Testis (tissue), 2 donors: ENCODE results near the gene RBFOX1.

Source experiments
- POLR2A ChIP-seq: fragments of 450-650 bp; IDR thresholded peaks from one replicate; pipeline ENCODE4 v1.6.1; 2017; ENCODE audit warnings: antibody characterized with exemption, mild to moderate bottlenecking, moderate library complexity
- TF ChIP-seq, protein P1 (sequence below), 3 experiments: fragments of 450-650 bp in 2 of 3; fragments of 200-600 bp in 1 of 3; sonication (generic) in 1 of 3; IDR thresholded peaks; one replicate each; pipeline ENCODE4 v1.5.1; 2016 to 2019; ENCODE audit warnings: antibody characterized with exemption in 3 of 3, mild to moderate bottlenecking in 2 of 3, moderate library complexity in 1 of 3

DNA sequence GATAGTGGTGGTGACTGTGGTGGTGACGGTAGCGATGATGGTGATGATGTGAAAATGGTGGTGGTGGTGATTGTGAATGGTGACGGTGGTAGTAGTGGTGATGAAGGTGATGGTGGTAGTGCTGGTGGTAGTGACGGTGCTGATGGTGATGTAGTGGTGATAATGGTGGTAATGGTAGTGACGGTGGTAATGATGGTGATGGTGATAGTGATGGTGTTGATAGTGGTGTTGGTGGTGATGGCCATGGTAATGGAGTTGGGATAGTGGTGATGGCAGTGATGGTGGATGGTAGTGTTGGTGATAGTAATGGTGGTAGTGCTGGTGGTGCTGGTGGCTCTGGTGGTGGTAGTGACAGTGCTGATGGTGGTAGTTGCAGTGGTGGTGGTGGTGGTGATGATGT is 14.7 kb upstream of the RBFOX1 start:
- TF ChIP-seq, protein P1, sequence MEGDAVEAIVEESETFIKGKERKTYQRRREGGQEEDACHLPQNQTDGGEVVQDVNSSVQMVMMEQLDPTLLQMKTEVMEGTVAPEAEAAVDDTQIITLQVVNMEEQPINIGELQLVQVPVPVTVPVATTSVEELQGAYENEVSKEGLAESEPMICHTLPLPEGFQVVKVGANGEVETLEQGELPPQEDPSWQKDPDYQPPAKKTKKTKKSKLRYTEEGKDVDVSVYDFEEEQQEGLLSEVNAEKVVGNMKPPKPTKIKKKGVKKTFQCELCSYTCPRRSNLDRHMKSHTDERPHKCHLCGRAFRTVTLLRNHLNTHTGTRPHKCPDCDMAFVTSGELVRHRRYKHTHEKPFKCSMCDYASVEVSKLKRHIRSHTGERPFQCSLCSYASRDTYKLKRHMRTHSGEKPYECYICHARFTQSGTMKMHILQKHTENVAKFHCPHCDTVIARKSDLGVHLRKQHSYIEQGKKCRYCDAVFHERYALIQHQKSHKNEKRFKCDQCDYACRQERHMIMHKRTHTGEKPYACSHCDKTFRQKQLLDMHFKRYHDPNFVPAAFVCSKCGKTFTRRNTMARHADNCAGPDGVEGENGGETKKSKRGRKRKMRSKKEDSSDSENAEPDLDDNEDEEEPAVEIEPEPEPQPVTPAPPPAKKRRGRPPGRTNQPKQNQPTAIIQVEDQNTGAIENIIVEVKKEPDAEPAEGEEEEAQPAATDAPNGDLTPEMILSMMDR (IDR thresholded peaks at IDR 0.05): no peak
- no peak for TF ChIP-seq POLR2A
